ENCODE measurements around the gene HMGA1. TPM values are rescaled to one million over a fixed set of nuclear protein-coding genes. Genes with fewer than 3 reads are reported as not detected.

Gene HMGA1
- total and polyA plus RNA-seq, 10 of the 15 experiments (the other 5 are each of a cell fraction or from before 2014, with no cell fraction given), result 13.4 to 885 (median 508) TPM

- peaks cover 0 to 2% of the 10 kb centered on the region in 2 experiments; a peak in 1 of 4 replicates for H3K27me3 ChIP-seq (replicated peaks in 1 of 2; ENCODE audit: control insufficient read depth in 2 of 2, insufficient read depth in 2 of 2, low read length in 1 of 2)
- WGBS (ENCODE audit: insufficient coverage, insufficient replicate concordance, low lambda C conversion rate, missing lambda C conversion rate), result 4% methylated on average over 54 of the region's 54 CpGs
- no peaks in the 10 kb centered on the region for H3K36me3 ChIP-seq (ENCODE audit: control insufficient read depth in 2 of 2, insufficient read depth in 2 of 2, low read length in 1 of 2)
- H4K20me1 ChIP-seq (ENCODE audit: control insufficient read depth, insufficient read depth), result no peaks in the 10 kb centered on the region
- H3K79me2 ChIP-seq (ENCODE audit: control insufficient read depth, insufficient read depth, low read length), result no peaks in the 10 kb centered on the region
- H3K9ac ChIP-seq (ENCODE audit: control insufficient read depth, insufficient read depth, low read length), result peak overlapping the region; percentile 63
- POLR2A ChIA-PET, result interaction anchor here (0.6 to 2.2 kb wide), 5 partner anchors 20 to 227 kb away, joined by 3 to 11 read pairs (median 4); partner anchors contain the start of genes HMGA1 and SMIM29
- in situ Hi-C loops (cut with MboI) (no loop called here), intact Hi-C loops (cut with micrococcal nuclease; ENCODE audit: unreplicated experiment) (loop anchor here (1.0 to 2.0 kb wide), 2 partner anchors 51 to 219 kb away; no protein-coding TSS in a partner anchor)
- ATAC-seq (peak; percentile 99), FAIRE-seq (peak; percentile 23), DNase-seq (ENCODE audit: low read depth, low spot score) (peak; percentile 28)
- H3K27ac ChIP-seq (ENCODE audit: control insufficient read depth, insufficient read depth), result no peak overlapping the region
- peak overlapping the region; percentile 93 for H2AFZ ChIP-seq (ENCODE audit: control insufficient read depth, low read depth, low read length)
- H3K9me3 ChIP-seq (replicated peaks; ENCODE audit: control insufficient read depth, insufficient read depth, low read length), result no peaks in the 10 kb centered on the region
- peak overlapping the region; percentile 64 for H3K4me3 ChIP-seq
- H3K4me1 ChIP-seq (ENCODE audit: control insufficient read depth, insufficient read depth, low read length), result peaks cover 8% of the 10 kb centered on the region
- SMC1A ChIA-PET (ENCODE audit: uncharacterized antibody, unreplicated experiment), result interaction anchor here (0.6 to 2.2 kb wide), 14 partner anchors 27 to 229 kb away, joined by 3 to 30 read pairs (median 3); partner anchors contain the start of genes RPS10 and SMIM29
- BruUV-seq (replicated peaks), result no TSS peak
- CTCF ChIA-PET, result interaction anchor here (0.6 to 4.4 kb wide), 34 partner anchors 11 to 454 kb away, joined by 3 to 56 read pairs (median 5); partner anchors contain the start of genes HMGA1, RPS10 and SMIM29
- peak overlapping the region; percentile 100 for H3K4me2 ChIP-seq (ENCODE audit: control insufficient read depth, insufficient read depth)
- RAD21 ChIA-PET (ENCODE audit: unreplicated experiment), result interaction anchor here (0.6 to 2.2 kb wide), 21 partner anchors 9 to 944 kb away, joined by 3 to 38 read pairs (median 3); partner anchors contain the start of genes HMGA1 and SMIM29
- TF ChIP-seq CEBPZ (IDR thresholded peaks at IDR 0.05; ENCODE audit: low read depth, low read length) (no peak), NFXL1 (IDR thresholded peaks at IDR 0.05; ENCODE audit: borderline replicate concordance) (no peak), USF2 (IDR thresholded peaks at IDR 0.05; ENCODE audit: borderline replicate concordance, low read depth, low read length) (no peak), CHD4 (IDR thresholded peaks at IDR 0.05) (no peak), KLF5 (IDR thresholded peaks at IDR 0.05; ENCODE audit: partially characterized antibody) (no peak), BRCA1 (IDR thresholded peaks at IDR 0.05; ENCODE audit: low read depth, low read length) (0 out of 2 replicates have a peak, but pooled peaks have one; percentile 38), SMAD5 (IDR thresholded peaks at IDR 0.05; ENCODE audit: low read depth) (no peak), SREBF2 (IDR thresholded peaks at IDR 0.05; ENCODE audit: low read length) (no peak), LARP7 (IDR thresholded peaks at IDR 0.05) (peak; percentile 81), MTA2 (IDR thresholded peaks at IDR 0.05; ENCODE audit: low read depth) (no peak), ZNF384 (IDR thresholded peaks at IDR 0.05; ENCODE audit: borderline replicate concordance, low read depth, low read length) (0 out of 2 replicates have a peak, but pooled peaks have one; percentile 18), ZZZ3 (IDR thresholded peaks at IDR 0.05; ENCODE audit: control insufficient read depth, insufficient read length, low read depth) (no peak), RBBP5 (conservative IDR thresholded peaks at IDR 0.05) (no peak), ZSCAN29 (IDR thresholded peaks at IDR 0.05) (0 out of 2 replicates have a peak, but pooled peaks have one; percentile 60), GABPA (IDR thresholded peaks at IDR 0.05; ENCODE audit: low read depth) (no peak), SPI1 (IDR thresholded peaks at IDR 0.05; ENCODE audit: borderline replicate concordance, insufficient read depth, low read depth, low read length) (0 out of 2 replicates have a peak, but pooled peaks have one; percentile 22), CREB1 (IDR thresholded peaks at IDR 0.05; ENCODE audit: low read depth) (peak; percentile 34; the same call in 1 of the 2 replicates), STAT1 (conservative IDR thresholded peaks at IDR 0.05) (no peak), BHLHE40 (IDR thresholded peaks at IDR 0.05; ENCODE audit: borderline replicate concordance in 1 of 2, low read depth in 2 of 2, low read length in 1 of 2) (peak; percentile 73 to 88), TAF1 (IDR thresholded peaks at IDR 0.05; ENCODE audit: borderline replicate concordance, low read depth, low read length) (0 out of 2 replicates have a peak, but pooled peaks have one; percentile 37)
These were observed 40.4 kb upstream of the HMGA1 start for GRCh38 chr6:34196116-34196832.

Data from GM12878 (cell line).